IPS-20b (cell line): ENCODE measurements around the gene KDM4B.

ENCODE experiments used
- H3K27ac ChIP-seq: one replicate; pipeline ENCODE4 v1.5.1; 2013; ENCODE audit warnings: low read length
- H3K27me3 ChIP-seq: 2 replicates; pipeline ENCODE4 v1.6.1; 2013; ENCODE audit warnings: mild to moderate bottlenecking, low read length, inconsistent platforms; ENCODE audit not compliant: insufficient read depth
- H3K36me3 ChIP-seq: 2 replicates; pipeline ENCODE4 v1.6.1; 2013; ENCODE audit warnings: low read depth, mild to moderate bottlenecking, inconsistent platforms, low read length, moderate library complexity; ENCODE audit not compliant: insufficient read depth
- H3K4me1 ChIP-seq: 2 replicates; pipeline ENCODE4 v1.6.1; 2013; ENCODE audit warnings: mild to moderate bottlenecking, control low read depth, inconsistent platforms, low read length, moderate library complexity; ENCODE audit not compliant: insufficient read depth
- H3K4me3 ChIP-seq: 2 replicates; pipeline ENCODE4 v1.5.1; 2013; ENCODE audit warnings: mild to moderate bottlenecking, low read length, inconsistent platforms
- H3K9ac ChIP-seq: 2 replicates; pipeline ENCODE4 v1.6.1; 2013; ENCODE audit warnings: low read depth, mild to moderate bottlenecking, inconsistent platforms, low read length, moderate library complexity
- H3K9me3 ChIP-seq: 2 replicates; pipeline ENCODE4 v1.6.1; 2013; ENCODE audit warnings: mild to moderate bottlenecking, low read depth, low read length, inconsistent platforms; ENCODE audit not compliant: insufficient read depth

KDM4B gene

GRCh38 chr19:5132698-5133651, 164.1 kb downstream of the KDM4B start:
- Histone ChIP-seq H3K4me3 (no peak overlapping the region), H3K9ac (no peak overlapping the region; the same call in 1 of the 2 replicates), H3K4me1 (peaks cover 17% of the 10 kb centered on the region; the same call in 1 of the 2 replicates), H3K27me3 (no peaks in the 10 kb centered on the region), H3K9me3 (no peaks in the 10 kb centered on the region), H3K36me3 (peaks cover 8% of the 10 kb centered on the region; the same call in 1 of the 2 replicates), H3K27ac (no peak overlapping the region)

GRCh38 chr19:5133986-5134595, 165.2 kb downstream of the KDM4B start:
- H3K9ac ChIP-seq, result no peak overlapping the region
- H3K36me3 ChIP-seq, result peaks cover 17% of the 10 kb centered on the region
- H3K9me3 ChIP-seq, result no peaks in the 10 kb centered on the region
- no peak overlapping the region for H3K4me3 ChIP-seq
- no peaks in the 10 kb centered on the region for H3K27me3 ChIP-seq
- peaks cover 13% of the 10 kb centered on the region; the same call in 1 of the 2 replicates for H3K4me1 ChIP-seq
- no peak overlapping the region for H3K27ac ChIP-seq

GRCh38 chr19:5134691-5135090, 165.8 kb downstream of the KDM4B start:
- H3K36me3 ChIP-seq, result peaks cover 17% of the 10 kb centered on the region
- no peaks in the 10 kb centered on the region for H3K27me3 ChIP-seq
- H3K9me3 ChIP-seq, result no peaks in the 10 kb centered on the region
- H3K9ac ChIP-seq, result no peak overlapping the region
- no peak overlapping the region for H3K4me3 ChIP-seq
- H3K27ac ChIP-seq, result no peak overlapping the region
- H3K4me1 ChIP-seq, result peaks cover 13% of the 10 kb centered on the region; the same call in 1 of the 2 replicates

- Histone ChIP-seq H3K36me3 (peaks cover 17% of the 10 kb centered on the region), H3K27ac (no peak overlapping the region), H3K4me1 (peaks cover 10% of the 10 kb centered on the region; the same call in 1 of the 2 replicates)
Measured at GRCh38 chr19:5136073-5136855, 167.4 kb downstream of the KDM4B start.

GRCh38 chr19:5137114-5137513, 168.2 kb downstream of the KDM4B start:
- H3K27me3 ChIP-seq, result no peaks in the 10 kb centered on the region
- peaks cover 4% of the 10 kb centered on the region; the same call in 1 of the 2 replicates for H3K4me1 ChIP-seq
- no peaks in the 10 kb centered on the region for H3K9me3 ChIP-seq
- H3K36me3 ChIP-seq, result peaks cover 17% of the 10 kb centered on the region
- H3K4me3 ChIP-seq, result no peak overlapping the region
- H3K9ac ChIP-seq, result no peak overlapping the region
- H3K27ac ChIP-seq, result no peak overlapping the region

More at GRCh38 chr19:5136073-5136855, 167.4 kb downstream of the KDM4B start:
- H3K9ac ChIP-seq, result no peak overlapping the region
- H3K9me3 ChIP-seq, result no peaks in the 10 kb centered on the region
- no peaks in the 10 kb centered on the region for H3K27me3 ChIP-seq
- no peak overlapping the region for H3K4me3 ChIP-seq

- no peaks in the 10 kb centered on the region for H3K9me3 ChIP-seq
- H3K36me3 ChIP-seq, result peaks cover 17% of the 10 kb centered on the region
- no peaks in the 10 kb centered on the region for H3K27me3 ChIP-seq
- H3K4me3 ChIP-seq, result no peak overlapping the region
- H3K27ac ChIP-seq, result no peak overlapping the region
- H3K9ac ChIP-seq, result no peak overlapping the region
- no peaks in the 10 kb centered on the region for H3K4me1 ChIP-seq
Measured at GRCh38 chr19:5137571-5138124, 168.7 kb downstream of the KDM4B start.

- no peak overlapping the region for H3K9ac ChIP-seq
- H3K36me3 ChIP-seq, result peaks cover 17% of the 10 kb centered on the region
- H3K27ac ChIP-seq, result no peak overlapping the region
- H3K27me3 ChIP-seq, result no peaks in the 10 kb centered on the region
- no peaks in the 10 kb centered on the region for H3K4me1 ChIP-seq
- H3K9me3 ChIP-seq, result no peaks in the 10 kb centered on the region
- H3K4me3 ChIP-seq, result no peak overlapping the region
Measured at GRCh38 chr19:5138606-5139582, 170.0 kb downstream of the KDM4B start.

GRCh38 chr19:5139583-5140325, 170.8 kb downstream of the KDM4B start:
- no peaks in the 10 kb centered on the region for H3K4me1 ChIP-seq
- peaks cover 10% of the 10 kb centered on the region for H3K36me3 ChIP-seq
- no peaks in the 10 kb centered on the region for H3K9me3 ChIP-seq
- H3K27me3 ChIP-seq, result no peaks in the 10 kb centered on the region
- no peak overlapping the region for H3K9ac ChIP-seq
- H3K27ac ChIP-seq, result no peak overlapping the region
- H3K4me3 ChIP-seq, result no peak overlapping the region

- no peaks in the 10 kb centered on the region for H3K4me1 ChIP-seq
- H3K36me3 ChIP-seq, result peaks cover 10% of the 10 kb centered on the region
Measured at GRCh38 chr19:5141129-5141849, 172.4 kb downstream of the KDM4B start.

More at GRCh38 chr19:5141129-5141849, 172.4 kb downstream of the KDM4B start:
- Histone ChIP-seq H3K9ac (no peak overlapping the region), H3K9me3 (no peaks in the 10 kb centered on the region), H3K27ac (no peak overlapping the region), H3K4me3 (no peak overlapping the region), H3K27me3 (no peaks in the 10 kb centered on the region)
